Measurements from ENCODE around the gene DAD1. TPM values are rescaled to one million over a fixed set of nuclear protein-coding genes. Genes with fewer than 3 reads are reported as not detected.

The DAD1 gene
- total and polyA plus RNA-seq, 7 donors: 115 to 274 (median 160) TPM

DNA sequence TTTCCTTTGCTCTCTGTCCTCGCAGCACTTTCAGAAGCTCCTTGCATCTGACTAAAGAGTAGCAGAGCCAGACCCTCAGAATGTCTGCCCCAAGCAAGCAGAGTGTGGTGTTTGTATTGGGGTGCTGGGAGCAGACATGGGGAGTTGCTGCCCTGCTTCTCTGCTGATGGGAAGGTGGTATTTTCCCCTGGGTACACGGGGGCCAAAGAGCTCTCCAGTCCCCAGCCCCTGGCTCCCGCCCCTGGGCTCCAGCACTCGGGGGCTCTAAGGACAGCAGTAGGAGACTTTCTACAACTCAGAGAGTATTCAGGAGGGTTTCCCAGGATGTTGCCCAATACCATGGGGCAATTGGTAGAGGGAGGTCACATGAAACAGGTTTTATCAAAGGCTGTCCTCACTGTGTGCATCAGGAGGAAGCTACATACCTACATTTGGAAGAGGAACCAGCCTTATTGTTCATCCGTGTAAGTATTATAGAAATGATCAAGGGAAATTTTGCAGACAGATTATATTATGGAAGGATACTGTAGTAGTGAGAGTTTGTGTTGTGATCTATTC is 50.3 kb downstream of the DAD1 start:
- Histone ChIP-seq H3K27me3 (no peaks in the 10 kb centered on the region), H3K36me3 (no peaks in the 10 kb centered on the region), H3K9me3 (no peaks in the 10 kb centered on the region), H3K4me3 (no peak overlapping the region), H3K27ac (no peak overlapping the region), H3K4me1 (peaks cover 0 to 17% (median 11%) of the 10 kb centered on the region in 4 donors)
- DNase-seq: no peak
- TF ChIP-seq POLR2A (IDR thresholded peaks at IDR 0.05) (no peak), POLR2AphosphoS5 (IDR thresholded peaks at IDR 0.05) (no peak), CTCF (IDR thresholded peaks at IDR 0.05) (no peak), EP300 (IDR thresholded peaks at IDR 0.05) (no peak)
- WGBS, 2 donors: 77 to 92% methylated on average over 5 of the region's 5 CpGs
- intact Hi-C loops (cut with DNase I): no loop called here

DNA sequence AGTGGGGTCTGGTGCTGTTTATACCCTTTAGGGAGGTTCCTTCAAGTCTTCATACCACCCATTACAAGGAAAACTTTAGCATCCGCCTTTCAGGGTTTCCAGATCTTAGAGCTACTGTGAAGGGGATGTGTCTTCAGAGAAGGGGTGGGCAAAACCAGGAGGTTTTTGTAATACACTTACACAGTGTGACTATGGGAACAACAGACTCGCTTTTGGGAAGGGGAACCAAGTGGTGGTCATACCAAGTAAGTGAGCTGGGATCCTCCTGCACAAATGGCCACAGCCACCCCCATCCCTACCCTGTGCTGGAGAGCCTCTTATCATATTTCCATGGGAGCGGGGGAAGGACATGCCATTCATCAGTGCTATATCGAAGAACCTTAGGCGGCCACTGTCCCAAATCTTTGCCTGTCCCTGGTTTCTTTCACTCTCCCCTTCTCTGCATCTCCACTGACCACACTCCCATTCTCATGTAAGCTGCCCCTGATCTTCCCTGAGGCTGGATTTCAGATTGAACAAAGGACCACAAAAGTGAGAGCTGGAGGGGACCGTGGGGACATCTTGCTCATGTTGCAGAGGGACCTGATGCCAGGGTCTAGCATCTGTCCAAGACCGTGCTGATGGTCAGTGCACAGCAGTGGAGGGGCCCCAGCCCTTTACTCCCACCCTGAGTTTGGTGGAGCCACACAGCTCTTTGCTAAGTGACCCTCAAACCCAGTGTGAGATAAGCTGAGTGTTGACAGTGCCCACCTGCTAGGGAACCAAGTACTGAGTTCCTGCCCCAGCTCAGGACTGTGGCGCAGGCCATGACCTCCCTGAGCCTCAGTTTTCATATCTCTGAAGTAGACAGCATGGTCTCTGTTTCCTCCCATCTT is 51.4 kb downstream of the DAD1 start:
- Histone ChIP-seq H3K27me3 (no peaks in the 10 kb centered on the region), H3K36me3 (no peaks in the 10 kb centered on the region), H3K4me1 (peaks cover 0 to 17% (median 11%) of the 10 kb centered on the region in 4 donors), H3K9me3 (no peaks in the 10 kb centered on the region), H3K4me3 (no peak overlapping the region), H3K27ac (peak overlapping the region; percentile 14 to 59 (median 36))
- no peak for TF ChIP-seq POLR2A (IDR thresholded peaks at IDR 0.05)
- no peak for TF ChIP-seq CTCF (IDR thresholded peaks at IDR 0.05)
- TF ChIP-seq EP300 (IDR thresholded peaks at IDR 0.05): no peak
- no peak for TF ChIP-seq POLR2AphosphoS5 (IDR thresholded peaks at IDR 0.05)
- intact Hi-C loops (cut with DNase I): no loop called here
- 88 to 93% methylated on average over 8 of the region's 8 CpGs for WGBS, 2 donors
- no peak for DNase-seq

GRCh38 chr14:22536853-22537338 is 52.1 kb downstream of the DAD1 start:
- intact Hi-C loops (cut with DNase I): no loop called here
- TF ChIP-seq EP300 (IDR thresholded peaks at IDR 0.05) (peak in 1 of 4 donors; percentile 5), POLR2AphosphoS5 (IDR thresholded peaks at IDR 0.05) (peak; percentile 17 to 69 (median 42)), POLR2A (IDR thresholded peaks at IDR 0.05) (no peak)
- H3K4me1 ChIP-seq: peaks cover 0 to 17% (median 11%) of the 10 kb centered on the region in 4 donors
- no peaks in the 10 kb centered on the region for H3K36me3 ChIP-seq
- peak overlapping the region in 3 of 4 donors; percentile 29 to 59 (median 42) for H3K27ac ChIP-seq
- no peak overlapping the region for H3K4me3 ChIP-seq
- H3K9me3 ChIP-seq: no peaks in the 10 kb centered on the region
- peak; percentile 86 for DNase-seq
- 56 to 79% methylated on average over 6 of the region's 6 CpGs for WGBS, 2 donors
- H3K27me3 ChIP-seq: no peaks in the 10 kb centered on the region

GRCh38 chr14:22535916-22536315 is 53.1 kb downstream of the DAD1 start:
- H3K27ac ChIP-seq: peak overlapping the region in 1 of 4 donors; percentile 59
- DNase-seq: no peak
- no peak overlapping the region for H3K4me3 ChIP-seq
- TF ChIP-seq EP300 (IDR thresholded peaks at IDR 0.05) (no peak), POLR2A (IDR thresholded peaks at IDR 0.05) (no peak), POLR2AphosphoS5 (IDR thresholded peaks at IDR 0.05) (no peak), CTCF (IDR thresholded peaks at IDR 0.05) (no peak)
- H3K9me3 ChIP-seq: no peaks in the 10 kb centered on the region
- no peaks in the 10 kb centered on the region for H3K27me3 ChIP-seq
- H3K4me1 ChIP-seq: peaks cover 0 to 17% (median 11%) of the 10 kb centered on the region in 4 donors
- no peaks in the 10 kb centered on the region for H3K36me3 ChIP-seq
- intact Hi-C loops (cut with DNase I): no loop called here

- Histone ChIP-seq H3K4me1 (peaks cover 0 to 17% (median 11%) of the 10 kb centered on the region in 4 donors), H3K27ac (no peak overlapping the region), H3K36me3 (no peaks in the 10 kb centered on the region), H3K4me3 (no peak overlapping the region), H3K27me3 (no peaks in the 10 kb centered on the region), H3K9me3 (no peaks in the 10 kb centered on the region)
- intact Hi-C loops (cut with DNase I): no loop called here
- TF ChIP-seq EP300 (IDR thresholded peaks at IDR 0.05): no peak
- TF ChIP-seq POLR2A (IDR thresholded peaks at IDR 0.05): no peak
- TF ChIP-seq CTCF (IDR thresholded peaks at IDR 0.05): no peak
- no peak for TF ChIP-seq POLR2AphosphoS5 (IDR thresholded peaks at IDR 0.05)
- 67 to 78% methylated on average over 1 of the region's 1 CpG for WGBS, 2 donors
- DNase-seq: no peak
Observed at GRCh38 chr14:22535126-22535525, 53.9 kb downstream of the DAD1 start.

Measured in sigmoid colon (tissue), 7 donors.